ENCODE data around the gene TMEM41B.
A peak's percentile ranks its signal among the peaks of the same experiment; 100 is the strongest.
"Not testable (repeated sequence)": the region's sequence is repeated elsewhere in the genome, so short reads cannot be mapped to it uniquely, and the experiment has no call there.

Gene TMEM41B

GRCh38 chr11:9304178-9304577 lies 10.2 kb downstream of the TMEM41B start:
- no peak for DNase-seq

- no peak for DNase-seq
Observed at GRCh38 chr11:9302448-9302847, 11.9 kb downstream of the TMEM41B start.

- DNase-seq, result no peak
Observed at GRCh38 chr11:9301720-9302119, 12.7 kb downstream of the TMEM41B start.

GRCh38 chr11:9293646-9294045 lies 20.7 kb downstream of the TMEM41B start:
- DNase-seq, result peak; percentile 12

GRCh38 chr11:9285850-9286587 lies 28.4 kb downstream of the TMEM41B start:
- DNase-seq, result peak; percentile 2

GRCh38 chr11:9280655-9281301 lies 33.6 kb downstream of the TMEM41B start:
- peak; percentile 17 for DNase-seq

GRCh38 chr11:9277176-9277575 lies 37.2 kb downstream of the TMEM41B start:
- no peak for DNase-seq

GRCh38 chr11:9276571-9276970 lies 37.8 kb downstream of the TMEM41B start:
- DNase-seq, result no peak

- no peak for DNase-seq
Observed at GRCh38 chr11:9274499-9275258, 39.7 kb downstream of the TMEM41B start.

GRCh38 chr11:9273376-9274336 lies 40.7 kb downstream of the TMEM41B start:
- no peak for DNase-seq

- DNase-seq, result no peak
Observed at GRCh38 chr11:9269492-9270013, 44.8 kb downstream of the TMEM41B start.

- DNase-seq, result no peak
Observed at GRCh38 chr11:9267680-9268079, 46.7 kb downstream of the TMEM41B start.

GRCh38 chr11:9266926-9267325 lies 47.5 kb downstream of the TMEM41B start:
- DNase-seq, result no peak

- DNase-seq, result no peak
Observed at GRCh38 chr11:9266132-9266736, 48.2 kb downstream of the TMEM41B start.

GRCh38 chr11:9265211-9266131 lies 48.9 kb downstream of the TMEM41B start, which contains the start of gene DENND5A:
TSS of gene DENND5A (minus strand) at chr11:9265350. CDS start at chr11:9265069, 281 bp downstream.
- peak; percentile 96 for DNase-seq

- DNase-seq, result peak; percentile 62
Observed at GRCh38 chr11:9264316-9265210, 49.8 kb downstream of the TMEM41B start.

- DNase-seq, result no peak
Observed at GRCh38 chr11:9263840-9264315, 50.5 kb downstream of the TMEM41B start.

- not testable (repeated sequence) for DNase-seq
Observed at GRCh38 chr11:9260838-9261146, 53.6 kb downstream of the TMEM41B start.

Measured in islet precursor cell (in vitro differentiated cells).